Medulla oblongata (tissue), 1 donor: ENCODE data around the gene MAP6.

Experiments used
- DNase-seq: peaks from one replicate; pipeline ENCODE4 v3.0.0-alpha.2; 2015; ENCODE audit errors: extremely low spot score

The MAP6 gene

GRCh38 chr11:75568616-75569219 is 100.1 kb downstream of the MAP6 start:
- DNase-seq = no peak

DNA sequence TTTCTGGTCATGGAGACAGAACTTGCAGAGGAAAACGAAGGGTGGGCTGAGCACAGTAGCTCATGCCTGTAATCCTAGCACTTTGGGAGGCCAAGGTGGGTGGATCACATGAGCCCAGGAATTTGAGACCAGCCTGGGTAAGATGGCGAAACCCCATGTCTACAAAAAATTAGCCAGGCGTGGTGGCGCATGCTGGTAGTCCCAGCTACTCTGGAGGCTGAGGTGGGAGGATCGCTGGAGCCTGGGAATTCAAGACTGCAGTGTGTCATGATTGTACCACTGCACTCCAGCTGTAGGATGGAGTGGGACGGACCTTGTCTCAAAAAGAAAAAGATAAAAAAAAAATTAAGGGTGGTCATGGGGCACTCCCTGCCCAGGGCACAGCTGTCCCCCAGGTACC is 100.9 kb downstream of the MAP6 start:
- DNase-seq = no peak

DNA sequence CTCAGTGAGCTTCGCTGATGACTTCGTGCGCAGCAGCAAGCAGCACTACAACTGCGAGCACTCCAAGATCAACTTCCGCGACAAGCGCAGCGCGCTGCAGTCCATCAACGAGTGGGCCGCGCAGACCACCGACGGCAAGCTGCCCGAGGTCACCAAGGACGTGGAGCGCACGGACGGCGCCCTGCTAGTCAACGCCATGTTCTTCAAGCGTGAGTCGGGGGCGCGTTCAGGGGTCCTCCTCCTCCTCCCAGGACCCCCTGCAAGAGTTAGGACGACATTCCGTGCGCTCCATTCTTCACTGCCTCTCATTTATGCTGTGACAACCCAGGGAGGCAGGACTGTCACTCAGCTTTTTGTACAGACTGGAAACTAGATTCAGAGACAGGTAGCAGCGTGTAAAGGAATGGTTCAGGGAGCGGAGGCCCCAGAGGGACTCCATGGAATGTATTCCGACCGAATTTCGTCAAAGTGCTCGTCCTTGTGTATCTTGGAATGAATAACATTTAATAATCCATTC is 102.0 kb downstream of the MAP6 start:
- DNase-seq = no peak

DNA sequence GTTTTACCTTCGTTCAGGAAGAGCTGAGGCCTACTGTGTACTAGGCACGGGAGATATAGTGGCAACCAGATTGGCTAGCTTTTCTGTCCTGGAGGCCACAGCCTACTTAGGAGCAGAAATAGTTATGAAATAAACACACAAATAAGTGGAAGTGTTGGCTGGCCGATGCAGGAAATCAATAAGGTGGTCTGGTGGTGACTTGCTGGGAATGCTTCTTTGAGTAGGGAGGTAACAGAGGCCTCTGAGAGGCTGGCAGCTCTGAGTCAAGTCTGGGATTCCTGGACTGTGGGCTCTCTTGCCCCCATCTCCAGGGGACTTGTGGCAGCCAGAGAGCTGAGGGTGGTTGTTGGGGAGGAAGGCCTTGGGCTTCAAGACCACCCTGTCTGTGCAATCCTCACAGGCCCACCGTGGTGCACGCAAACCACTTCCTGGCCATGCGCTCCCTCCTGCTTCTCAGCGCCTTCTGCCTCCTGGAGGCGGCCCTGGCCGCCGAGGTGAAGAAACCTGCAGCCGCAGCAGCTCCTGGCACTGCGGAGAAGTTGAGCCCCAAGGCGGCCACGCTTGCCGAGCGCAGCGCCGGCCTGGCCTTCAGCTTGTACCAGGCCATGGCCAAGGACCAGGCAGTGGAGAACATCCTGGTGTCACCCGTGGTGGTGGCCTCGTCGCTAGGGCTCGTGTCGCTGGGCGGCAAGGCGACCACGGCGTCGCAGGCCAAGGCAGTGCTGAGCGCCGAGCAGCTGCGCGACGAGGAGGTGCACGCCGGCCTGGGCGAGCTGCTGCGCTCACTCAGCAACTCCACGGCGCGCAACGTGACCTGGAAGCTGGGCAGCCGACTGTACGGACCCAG is 102.7 kb downstream of the MAP6 start:
- no peak for DNase-seq

DNA sequence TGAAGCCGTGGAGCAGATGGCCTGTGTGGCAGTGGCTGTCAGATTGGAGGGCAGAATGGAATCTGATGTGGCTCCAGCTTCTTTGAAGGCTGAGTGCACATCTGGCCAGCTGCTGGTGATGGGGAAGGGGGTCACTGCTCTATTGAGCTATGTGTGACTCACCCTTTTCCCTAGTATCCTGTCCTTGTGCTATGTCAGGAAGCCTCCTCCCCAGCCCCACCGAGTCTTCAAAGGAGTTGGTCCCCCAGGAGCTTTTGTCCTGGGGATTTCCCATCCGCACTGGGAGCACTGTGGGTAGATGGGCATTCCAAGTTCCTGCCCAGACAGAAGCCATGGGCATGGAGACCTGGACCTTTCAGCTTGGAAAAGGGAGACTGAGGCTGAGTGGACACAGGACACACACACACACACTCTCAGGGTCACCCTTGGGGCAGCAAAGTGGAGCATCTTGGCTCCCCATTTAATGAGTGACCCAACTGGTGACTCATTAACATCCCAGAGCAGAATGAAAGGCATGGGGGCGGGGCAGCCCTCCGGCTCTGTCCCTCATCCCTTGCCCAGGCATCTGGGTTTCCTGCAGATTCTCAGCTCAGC is 103.5 kb downstream of the MAP6 start:
- no peak for DNase-seq

DNA sequence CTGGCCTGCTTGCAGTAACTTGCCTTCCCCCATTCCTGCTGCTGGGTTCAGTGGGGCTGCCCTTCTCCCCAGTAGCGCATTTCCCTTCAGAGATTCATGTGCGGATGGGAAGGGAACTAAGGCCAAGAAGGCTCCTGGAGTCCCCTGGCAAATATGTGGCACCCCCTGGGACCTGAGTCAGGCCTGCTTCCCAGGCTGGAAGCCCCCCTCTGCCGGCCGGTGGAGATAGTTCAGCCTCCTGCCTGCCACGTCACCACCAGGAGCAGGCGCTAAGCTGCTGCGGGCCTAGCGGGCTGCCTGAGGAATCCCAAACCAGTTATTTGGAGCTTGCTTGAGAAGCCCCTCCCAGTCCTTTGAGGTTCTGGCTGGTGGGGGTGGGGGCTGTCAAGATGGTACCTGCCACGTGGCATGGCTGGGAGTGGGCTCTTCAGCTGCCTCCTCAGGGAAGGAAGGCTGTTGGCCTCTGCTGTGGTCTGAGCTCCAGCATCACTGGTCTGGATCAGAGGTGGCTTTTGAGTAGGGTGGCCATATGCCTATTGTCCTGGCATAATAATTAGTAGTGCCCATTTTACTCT is 104.8 kb downstream of the MAP6 start:
- no peak for DNase-seq

DNA sequence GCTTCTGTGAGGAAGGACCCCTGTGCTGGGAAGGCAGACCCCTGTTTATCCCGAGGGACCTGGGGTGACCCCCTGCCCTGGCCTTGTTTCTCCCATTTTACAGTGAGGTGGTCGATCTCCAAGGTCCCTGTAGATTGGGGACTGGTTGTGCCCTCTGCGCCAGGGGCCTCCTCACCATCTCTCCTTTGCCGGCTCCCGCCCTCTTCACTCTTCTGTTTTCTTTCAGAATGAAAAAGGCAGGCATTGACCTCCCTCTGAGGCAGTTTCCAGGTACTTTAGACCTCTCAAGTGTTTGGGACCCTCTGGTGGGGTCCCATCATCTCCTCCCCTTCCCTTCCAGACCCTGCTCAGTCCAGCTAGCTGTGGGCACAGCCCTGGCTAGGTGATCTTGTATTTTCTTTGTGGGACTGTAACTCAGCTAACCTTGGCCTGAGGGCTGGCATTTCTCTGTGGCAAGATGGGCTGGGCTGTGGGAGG is 105.3 kb downstream of the MAP6 start:
- no peak for DNase-seq

GRCh38 chr11:75562836-75563484 is 105.9 kb downstream of the MAP6 start:
- no peak for DNase-seq

DNA sequence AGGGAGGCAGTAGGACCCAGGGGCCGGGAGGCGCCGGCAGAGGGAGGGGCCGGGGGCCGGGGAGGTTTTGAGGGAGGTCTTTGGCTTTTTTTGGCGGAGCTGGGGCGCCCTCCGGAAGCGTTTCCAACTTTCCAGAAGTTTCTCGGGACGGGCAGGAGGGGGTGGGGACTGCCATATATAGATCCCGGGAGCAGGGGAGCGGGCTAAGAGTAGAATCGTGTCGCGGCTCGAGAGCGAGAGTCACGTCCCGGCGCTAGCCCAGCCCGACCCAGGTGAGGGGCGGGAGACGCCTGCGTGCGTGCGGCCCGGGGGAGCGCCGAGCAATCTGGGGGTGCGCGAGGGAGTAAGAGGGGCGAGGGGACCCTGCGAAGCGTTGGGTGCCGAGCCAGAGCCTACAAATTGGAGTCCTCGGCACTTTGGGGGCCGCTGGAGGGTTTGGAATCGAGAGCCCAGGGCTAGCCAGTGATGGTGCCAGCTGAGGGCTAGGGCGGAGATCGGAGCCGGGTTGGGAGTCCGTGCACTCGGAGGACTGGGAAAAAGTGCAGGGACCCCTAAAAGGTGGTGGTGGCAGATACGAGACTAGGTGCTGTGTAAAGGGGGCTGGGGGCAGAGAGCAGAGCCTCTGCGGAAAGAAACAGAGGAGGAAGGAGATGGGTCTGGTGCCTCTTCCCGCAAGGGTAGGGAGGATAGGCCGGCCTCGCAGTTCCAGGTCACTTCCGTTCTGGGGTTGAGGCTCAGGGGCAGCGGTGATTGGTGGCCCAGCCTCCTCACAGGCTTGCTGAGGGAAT is 106.6 kb downstream of the MAP6 start, which contains the start of gene SERPINH1:
Gene SERPINH1, plus strand, starts transcription at position 206 of the 788 bp plus-strand sequence. CDS start 4,097 bp downstream, outside the sequence.
- DNase-seq = peak; percentile 88

DNA sequence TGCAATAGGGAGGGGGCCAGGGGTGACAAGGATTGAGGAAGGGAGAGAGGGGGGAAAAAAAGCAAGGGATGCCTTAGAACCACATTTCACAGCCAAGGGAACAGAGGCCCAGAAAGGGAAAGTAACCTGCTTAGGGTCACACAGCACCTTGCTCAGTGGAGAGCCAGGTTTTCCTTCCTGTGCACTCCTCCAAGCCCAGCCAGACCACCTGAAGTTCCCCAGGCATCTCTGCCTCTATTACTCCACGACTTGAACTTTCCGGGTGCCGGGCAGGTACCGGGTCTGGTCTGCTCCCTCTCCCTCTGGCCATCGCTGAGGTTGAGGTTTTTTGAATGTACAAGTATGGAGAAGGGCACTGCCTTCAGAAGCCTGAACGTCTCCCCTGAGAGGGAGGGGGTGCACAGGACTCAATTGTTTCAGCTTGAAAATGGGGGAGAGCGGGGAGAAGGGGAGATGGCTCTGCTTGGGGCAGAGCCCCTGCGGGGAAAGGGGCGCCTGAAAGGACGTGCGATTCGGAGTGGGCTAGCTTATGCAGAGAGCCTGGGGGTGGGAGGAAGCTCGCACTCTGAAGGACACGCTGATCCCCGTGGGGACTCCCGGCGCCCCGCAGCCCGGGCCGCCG is 107.3 kb downstream of the MAP6 start:
- no peak for DNase-seq

DNA sequence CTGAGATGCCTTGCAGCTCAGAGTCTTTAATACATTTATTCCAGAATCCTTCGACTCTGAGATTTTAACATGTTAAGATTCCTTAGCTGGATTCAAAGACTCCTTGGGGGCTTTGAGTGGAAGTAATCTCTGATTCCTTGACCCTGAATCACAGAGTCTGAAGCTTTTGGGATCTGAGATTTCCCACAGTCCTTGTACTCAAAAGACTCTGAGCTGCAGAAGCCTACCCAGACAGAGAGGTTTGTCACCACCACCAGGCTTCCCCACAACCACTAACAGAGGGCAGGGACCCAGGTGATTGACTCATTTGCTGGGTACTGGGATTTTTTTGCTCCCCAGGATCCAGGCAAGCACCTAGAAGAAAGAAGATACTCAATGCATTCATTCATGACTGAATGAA is 108.2 kb downstream of the MAP6 start:
- DNase-seq = no peak

DNA sequence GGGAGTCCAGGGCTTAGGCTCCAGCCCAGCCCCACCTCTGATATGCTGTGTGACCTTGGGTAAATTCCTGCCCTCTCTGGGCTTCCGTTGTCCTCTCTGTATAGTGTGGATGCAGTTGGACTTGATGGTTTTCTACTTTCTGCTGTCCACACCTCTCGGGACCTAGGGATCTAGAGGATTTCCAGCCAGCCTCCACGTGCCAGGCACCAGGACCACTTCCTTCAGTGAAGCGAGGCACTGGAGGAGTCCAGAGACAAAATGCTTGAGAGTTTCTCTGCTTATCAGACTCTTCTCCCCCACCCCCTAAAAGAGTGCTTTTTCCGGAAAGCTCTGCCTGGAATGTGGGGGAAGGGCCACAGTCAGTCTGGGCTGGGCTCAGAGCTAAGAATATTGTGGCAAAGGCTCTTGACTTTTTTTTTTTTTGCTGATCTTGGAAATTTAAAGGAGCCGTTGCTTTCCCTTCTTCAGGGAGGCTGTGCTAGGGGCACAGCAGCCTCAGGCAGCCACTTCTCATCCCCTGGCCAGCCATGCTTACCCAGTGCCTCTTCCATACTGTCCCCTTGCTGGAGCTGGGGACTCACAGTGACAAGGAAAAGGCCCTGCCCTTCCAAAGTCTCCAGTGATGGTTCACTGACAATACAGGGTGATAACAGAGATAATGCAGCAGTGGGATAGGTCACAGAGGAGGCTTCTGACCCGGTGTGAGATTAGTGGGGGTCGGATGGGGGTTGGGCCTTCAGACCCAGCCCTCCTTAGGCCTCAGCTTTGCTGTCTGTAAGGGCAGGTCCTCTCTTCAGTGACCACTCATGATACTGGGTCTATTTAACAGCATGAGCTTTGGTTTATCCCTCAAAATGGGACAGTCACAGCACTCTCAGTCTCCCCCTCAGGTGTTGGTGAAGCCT is 109.6 kb downstream of the MAP6 start:
- peak; percentile 45 for DNase-seq

DNA sequence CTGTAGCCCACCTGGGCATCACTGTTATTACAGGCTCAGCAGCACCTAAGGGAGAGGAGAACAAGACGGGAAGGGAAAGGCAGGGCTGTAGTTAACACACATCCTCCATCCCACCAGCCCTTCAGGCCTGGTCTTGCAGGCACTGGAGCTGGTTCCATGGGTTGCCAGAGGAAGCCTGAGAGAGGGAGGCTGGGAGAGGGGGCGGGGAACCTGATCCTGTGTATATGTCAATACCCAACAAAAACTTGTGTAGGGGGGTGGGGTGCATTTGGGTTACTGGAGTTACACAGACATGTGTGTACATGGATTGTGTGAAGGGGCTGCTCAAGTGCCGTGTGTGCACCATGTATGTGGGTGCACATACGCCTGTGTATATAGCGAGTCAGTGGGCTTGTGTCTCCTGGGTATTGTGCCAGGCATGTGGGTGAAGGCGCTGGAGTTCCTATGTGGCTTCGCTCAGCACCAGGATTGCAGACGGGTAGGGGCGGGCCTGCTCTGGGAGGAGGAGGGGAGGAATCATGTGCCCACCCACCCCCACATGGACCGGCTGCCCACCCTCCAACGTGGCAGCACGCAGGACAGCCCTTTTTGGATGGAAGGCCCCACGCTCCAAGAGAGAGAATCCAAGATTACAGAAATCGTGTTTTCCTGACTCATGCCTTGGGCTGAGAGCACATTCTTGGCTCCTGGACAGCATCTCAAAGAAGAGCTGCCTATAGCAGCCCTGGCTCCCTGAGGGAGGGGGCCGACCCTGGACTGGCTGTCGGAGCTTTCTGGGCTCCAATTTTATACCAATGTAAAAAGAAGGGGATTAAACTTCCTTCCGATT is 111.0 kb downstream of the MAP6 start:
- no peak for DNase-seq

GRCh38 chr11:75556275-75556674 is 112.6 kb downstream of the MAP6 start:
- DNase-seq = no peak

DNA sequence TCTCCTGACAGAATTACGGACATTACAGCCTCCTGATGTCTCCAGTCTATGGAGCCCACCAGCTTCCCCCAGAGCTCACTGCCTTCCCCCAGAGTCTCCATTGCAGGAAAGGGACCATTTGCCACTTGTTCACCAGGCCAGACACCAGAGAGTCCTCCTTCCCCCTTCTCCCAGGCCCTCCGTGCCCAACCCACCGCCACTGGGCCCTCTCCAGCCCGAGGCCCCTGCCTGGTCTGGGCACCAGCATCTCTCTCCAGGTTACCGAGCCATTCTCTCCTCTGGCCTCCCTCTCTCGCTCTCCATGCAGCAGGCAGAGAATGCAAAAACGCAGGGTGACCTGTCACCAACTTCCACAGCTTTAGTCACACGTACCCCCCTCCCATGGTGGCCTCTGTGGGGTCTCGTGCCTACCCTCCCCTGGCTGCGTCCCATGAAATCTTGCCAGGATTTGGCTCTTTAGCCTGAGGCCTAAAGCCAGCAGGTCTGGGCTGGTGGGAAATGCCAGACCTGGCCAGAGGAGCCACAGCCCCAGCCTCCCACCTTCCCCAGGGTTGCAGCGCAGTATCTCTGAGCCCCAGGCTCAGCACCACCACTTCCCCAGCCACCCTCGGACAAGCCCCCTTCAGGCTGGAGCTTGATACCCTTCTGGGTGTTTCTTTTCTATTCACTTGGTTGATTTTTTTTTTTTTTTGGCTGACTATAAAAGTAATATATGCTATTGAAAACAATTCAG is 113.6 kb downstream of the MAP6 start:
- no peak for DNase-seq

DNA sequence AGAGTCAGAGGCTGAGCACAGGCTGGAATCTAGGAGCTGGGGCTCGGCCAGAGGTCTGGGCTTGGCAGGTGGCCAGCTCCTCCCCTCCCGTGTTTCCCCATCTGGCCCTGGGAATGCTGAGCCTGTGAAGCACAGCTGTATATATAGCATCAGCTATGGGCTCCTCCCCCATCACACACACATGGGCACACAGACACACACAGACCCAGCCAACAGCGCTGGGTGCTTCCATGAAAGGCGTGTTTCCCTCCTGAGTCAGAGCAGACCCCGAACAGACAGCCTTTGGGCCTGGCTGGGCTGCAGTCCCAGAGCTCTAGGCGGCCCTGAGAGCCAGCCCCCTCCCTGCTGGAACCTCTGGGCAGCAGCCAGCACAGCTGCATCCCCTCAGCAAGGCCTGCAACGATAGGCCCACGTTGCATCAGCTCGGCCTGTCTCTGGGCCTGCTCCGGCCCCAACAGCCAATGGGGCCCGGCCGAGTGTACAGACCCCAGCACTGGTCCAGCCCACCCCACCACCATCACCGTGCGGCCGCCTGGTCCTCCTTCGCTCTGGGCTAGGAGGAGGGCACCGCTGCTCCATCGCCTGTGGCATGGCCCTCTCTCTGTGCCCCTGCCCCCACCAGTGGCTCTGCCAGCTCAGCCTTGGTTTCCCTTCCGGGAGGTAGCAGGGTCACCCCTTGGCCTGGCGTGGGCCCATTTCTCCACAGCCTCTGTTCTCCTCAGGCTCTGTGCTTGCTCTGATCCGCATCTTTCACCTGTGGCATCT is 114.4 kb downstream of the MAP6 start:
- DNase-seq = peak; percentile 94

DNA sequence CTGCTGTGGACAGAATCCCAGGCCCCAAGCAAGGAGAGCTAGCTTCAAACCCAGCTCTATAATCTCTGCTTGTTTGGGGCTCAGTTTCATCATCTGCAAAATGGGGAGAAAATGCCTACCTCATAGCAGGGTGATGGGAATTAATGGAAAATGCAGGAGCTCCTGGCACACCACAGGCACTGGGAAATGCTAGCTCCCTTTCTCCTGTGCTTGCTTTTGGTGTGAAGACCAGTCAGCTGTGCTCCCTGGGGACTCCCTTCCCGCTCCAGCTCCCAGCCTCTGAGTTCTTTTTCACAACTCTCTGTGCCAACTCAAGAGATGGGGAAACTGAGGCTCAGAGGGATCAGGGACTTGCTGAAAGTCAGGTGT is 115.0 kb downstream of the MAP6 start:
- no peak for DNase-seq
